Lung (tissue), 12 donors: Measurements from ENCODE around the gene RNF19B. TPM values are rescaled to one million over a fixed set of nuclear protein-coding genes. Genes with fewer than 3 reads are reported as not detected.

Experiments
- ATAC-seq: fragments of 200-7000 bp; cut with Tn5 transposase; one replicate; pipeline ENCODE4 v1.9.1; 2020; ENCODE audit warnings: moderate number of reproducible peaks; ENCODE audit not compliant: insufficient read depth, low FRiP score
- DNase-seq, 3 donors: peaks; one replicate each; pipeline ENCODE4 v3.0.0-alpha.2; 2013 to 2017
- H3K27ac ChIP-seq, 2 donors: one replicate each; pipeline ENCODE4 v1.5.1; 2013; ENCODE audit warnings: mild to moderate bottlenecking in 2 of 2, moderate library complexity in 2 of 2, control low read depth in 1 of 2, inconsistent platforms in 1 of 2, low read depth in 1 of 2, low read length in 1 of 2
- H3K27me3 ChIP-seq, 3 donors: one replicate each; pipeline ENCODE4 v1.5.1; 2013; ENCODE audit warnings: low read length in 2 of 3; ENCODE audit not compliant: control insufficient read depth in 3 of 3, insufficient read depth in 3 of 3
- H3K36me3 ChIP-seq, 4 donors: one replicate each; pipeline ENCODE4 v1.5.1; 2013; ENCODE audit warnings: low read length in 4 of 4, mild to moderate bottlenecking in 1 of 4, moderate library complexity in 1 of 4; ENCODE audit not compliant: control insufficient read depth in 4 of 4, insufficient read depth in 4 of 4
- H3K4me1 ChIP-seq, 5 donors: one replicate each; pipeline ENCODE4 v1.5.1; 2013; ENCODE audit warnings: low read length in 5 of 5, mild to moderate bottlenecking in 2 of 5, moderate library complexity in 1 of 5; ENCODE audit not compliant: control insufficient read depth in 5 of 5, insufficient read depth in 5 of 5
- H3K4me3 ChIP-seq: one replicate; pipeline ENCODE4 v1.5.1; 2013; ENCODE audit warnings: mild to moderate bottlenecking, control low read depth, moderate library complexity
- H3K9ac ChIP-seq, 2 donors: one replicate each; pipeline ENCODE4 v1.5.1; 2013; ENCODE audit warnings: low read length in 2 of 2, control low read depth in 1 of 2; ENCODE audit not compliant: insufficient read depth in 1 of 2
- H3K9me3 ChIP-seq, 4 donors: one replicate each; pipeline ENCODE4 v1.5.1; 2013; ENCODE audit warnings: low read length in 3 of 4, mild to moderate bottlenecking in 1 of 4, moderate library complexity in 1 of 4; ENCODE audit not compliant: control insufficient read depth in 4 of 4, insufficient read depth in 3 of 4
- WGBS, 2 donors: extraction: QIAGEN DNeasy Blood & Tissue Kit; methylation state at CpG; one replicate each; pipeline ENCODE4 v1.1.7; 2013; 5-methylcytosine and 5-hydroxymethylcytosine counted together
- polyA plus RNA-seq, 2 donors: library from polyadenylated mRNA; stranded (reverse); fragments of 200-250 nt; gene quantifications; one replicate each; pipeline ENCODE4 v1.2.1, GENCODE V29; 2013
- total RNA-seq, 2 donors: library from RNA; depleted of rRNA in 1 of 2; stranded (reverse); fragments of >200 nt in 1 of 2; gene quantifications; one replicate each; pipeline ENCODE4 v1.2.1, GENCODE V29; 2014 to 2021
- TF ChIP-seq, protein P1 (sequence below): IDR thresholded peaks from 2 replicates; pipeline ENCODE4 v1.5.1; 2012; ENCODE audit warnings: mild to moderate bottlenecking; ENCODE audit errors: control extremely low read depth, extremely low read depth
- donor health status: control.
- donor health status: control.
- donor health status: Bipolar disorder and iron deficiency.
- donor health status: healthy.
- donor health status: DM: yes; HTN: yes; CAD: no.

Gene RNF19B
- total and polyA plus RNA-seq, 4 donors = 5.1 to 65.9 (median 26.8) TPM

GRCh38 chr1:32939655-32940371 is 24.8 kb downstream of the RNF19B start:
- Histone ChIP-seq H3K27me3 (no peaks in the 10 kb centered on the region), H3K9ac (no peak overlapping the region), H3K27ac (peak overlapping the region in 1 of 2 donors; percentile 17), H3K36me3 (peaks cover 19 to 36% (median 24%) of the 10 kb centered on the region in 4 donors), H3K9me3 (no peaks in the 10 kb centered on the region), H3K4me1 (peaks cover 0 to 5% (median 0%) of the 10 kb centered on the region in 5 donors), H3K4me3 (no peak overlapping the region)
- ATAC-seq (peak; percentile 78), DNase-seq (peak in 2 of 3 donors; percentile 31 to 41)
- WGBS, 2 donors = 79 to 82% methylated on average over 4 of the region's 4 CpGs
- TF ChIP-seq, protein P1, sequence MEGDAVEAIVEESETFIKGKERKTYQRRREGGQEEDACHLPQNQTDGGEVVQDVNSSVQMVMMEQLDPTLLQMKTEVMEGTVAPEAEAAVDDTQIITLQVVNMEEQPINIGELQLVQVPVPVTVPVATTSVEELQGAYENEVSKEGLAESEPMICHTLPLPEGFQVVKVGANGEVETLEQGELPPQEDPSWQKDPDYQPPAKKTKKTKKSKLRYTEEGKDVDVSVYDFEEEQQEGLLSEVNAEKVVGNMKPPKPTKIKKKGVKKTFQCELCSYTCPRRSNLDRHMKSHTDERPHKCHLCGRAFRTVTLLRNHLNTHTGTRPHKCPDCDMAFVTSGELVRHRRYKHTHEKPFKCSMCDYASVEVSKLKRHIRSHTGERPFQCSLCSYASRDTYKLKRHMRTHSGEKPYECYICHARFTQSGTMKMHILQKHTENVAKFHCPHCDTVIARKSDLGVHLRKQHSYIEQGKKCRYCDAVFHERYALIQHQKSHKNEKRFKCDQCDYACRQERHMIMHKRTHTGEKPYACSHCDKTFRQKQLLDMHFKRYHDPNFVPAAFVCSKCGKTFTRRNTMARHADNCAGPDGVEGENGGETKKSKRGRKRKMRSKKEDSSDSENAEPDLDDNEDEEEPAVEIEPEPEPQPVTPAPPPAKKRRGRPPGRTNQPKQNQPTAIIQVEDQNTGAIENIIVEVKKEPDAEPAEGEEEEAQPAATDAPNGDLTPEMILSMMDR = no peak

DNA sequence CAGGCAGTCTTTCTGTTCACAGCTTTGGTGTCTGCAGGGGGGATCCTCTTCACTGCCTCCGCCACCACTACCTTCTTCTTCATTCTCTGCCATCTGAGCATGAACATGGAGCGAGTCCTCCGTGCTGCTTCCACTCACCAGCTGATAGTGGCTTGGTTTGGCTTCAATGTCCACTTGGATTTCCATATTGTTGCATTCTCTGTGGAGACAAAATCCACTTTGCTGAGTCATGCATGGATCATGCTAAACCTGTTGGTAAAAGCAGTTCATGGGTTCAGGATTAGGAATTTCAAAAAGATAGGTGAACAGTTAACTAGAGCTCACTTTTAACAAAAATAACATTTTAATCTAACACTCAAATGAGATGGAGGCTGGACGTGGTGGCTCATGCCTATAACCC is 27.5 kb downstream of the RNF19B start:
- peaks cover 13 to 24% (median 18%) of the 10 kb centered on the region in 4 donors for H3K36me3 ChIP-seq
- WGBS, 2 donors = 96 to 99% methylated on average over 4 of the region's 4 CpGs
- no peak overlapping the region for H3K27ac ChIP-seq

GRCh38 chr1:32934535-32934934 is 30.1 kb downstream of the RNF19B start:
- TF ChIP-seq, protein P1 = no peak
- no peaks in the 10 kb centered on the region for H3K27me3 ChIP-seq
- H3K36me3 ChIP-seq = peaks cover 9 to 19% (median 10%) of the 10 kb centered on the region in 4 donors
- H3K4me1 ChIP-seq = peaks cover 0 to 6% (median 0%) of the 10 kb centered on the region in 5 donors
- DNase-seq = no peak
- H3K9me3 ChIP-seq = no peaks in the 10 kb centered on the region
- no peak overlapping the region for H3K27ac ChIP-seq
- H3K9ac ChIP-seq = no peak overlapping the region
- 95 to 96% methylated on average over 10 of the region's 10 CpGs for WGBS, 2 donors
- no peak overlapping the region for H3K4me3 ChIP-seq
- no peak for ATAC-seq

More for the DNA sequence above, 27.5 kb downstream of the RNF19B start:
- Histone ChIP-seq H3K9ac (no peak overlapping the region), H3K4me3 (no peak overlapping the region), H3K9me3 (no peaks in the 10 kb centered on the region), H3K27me3 (no peaks in the 10 kb centered on the region), H3K4me1 (peaks cover 0 to 6% (median 0%) of the 10 kb centered on the region in 5 donors)
- TF ChIP-seq, protein P1 = no peak
- ATAC-seq (no peak), DNase-seq (no peak)
